LNCaP clone FGC (cell line): ENCODE data around the gene PSTPIP2.

ENCODE experiments used
- DNase-seq: peaks from one replicate; pipeline ENCODE4 v3.0.0-alpha.2; 2011; ENCODE audit warnings: low read depth
- H3K4me3 ChIP-seq: 2 replicates; pipeline ENCODE4 v1.5.1; 2011; ENCODE audit warnings: mild to moderate bottlenecking, low read depth, low read length, control low read depth
- CTCF ChIP-seq: IDR thresholded peaks from 2 replicates; pipeline ENCODE4 v1.5.1; 2012; ENCODE audit warnings: mild to moderate bottlenecking; ENCODE audit not compliant: control insufficient read depth, insufficient read depth; ENCODE audit errors: extremely low read depth

PSTPIP2 gene

DNA sequence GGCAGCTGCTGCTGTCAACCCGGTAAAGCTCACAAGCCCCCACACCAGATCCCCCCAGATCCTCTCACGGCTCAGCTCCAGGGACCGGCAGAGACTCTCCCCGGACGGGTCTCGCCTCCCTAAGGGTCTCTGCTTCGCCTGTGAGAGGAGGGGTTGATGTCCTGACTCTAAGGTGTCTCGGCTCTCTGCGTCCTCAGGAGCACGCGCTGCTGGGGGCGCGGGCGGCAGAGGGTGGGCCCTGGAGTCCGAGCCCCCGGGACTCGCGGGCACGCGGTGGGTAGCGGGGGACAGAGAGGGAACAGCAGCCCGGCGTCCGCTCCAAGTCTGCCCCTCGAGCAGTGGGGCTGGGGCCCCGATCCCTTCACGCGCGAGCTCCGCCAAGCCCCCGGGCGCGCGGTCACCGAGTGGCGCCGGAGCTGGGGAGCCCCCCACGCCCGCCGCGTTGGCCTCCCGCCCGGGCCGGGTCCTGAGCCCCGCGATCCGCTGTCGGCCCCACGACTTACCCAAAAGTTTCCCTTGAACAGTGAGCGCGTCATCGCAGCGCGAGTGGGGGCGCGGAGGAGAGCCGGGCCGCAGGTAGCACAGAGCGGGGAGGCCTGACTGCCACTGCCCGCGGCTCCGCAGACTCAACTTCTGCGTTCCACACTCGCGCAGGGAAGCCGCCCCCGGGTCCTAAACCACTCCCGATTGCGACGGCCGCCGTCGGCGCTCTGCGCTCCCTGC is at the start of gene PSTPIP2:
TSS of gene PSTPIP2 (minus strand) at position 608 of the 723 bp plus-strand sequence. CDS start at position 536, 72 bp downstream.
- no peak for DNase-seq
- 0 out of 2 replicates have a peak, but pooled peaks have one; percentile 2 for TF ChIP-seq CTCF
- H3K4me3 ChIP-seq, result peak within 1 kb of the TSS; percentile 49

GRCh38 chr18:46113751-46114150 is 41.7 kb upstream of the PSTPIP2 start:
- no peak overlapping the region for H3K4me3 ChIP-seq
- no peak for TF ChIP-seq CTCF
- no peak for DNase-seq

GRCh38 chr18:46110406-46110805 is 38.3 kb upstream of the PSTPIP2 start:
- no peak overlapping the region for H3K4me3 ChIP-seq
- no peak for TF ChIP-seq CTCF
- no peak for DNase-seq

DNA sequence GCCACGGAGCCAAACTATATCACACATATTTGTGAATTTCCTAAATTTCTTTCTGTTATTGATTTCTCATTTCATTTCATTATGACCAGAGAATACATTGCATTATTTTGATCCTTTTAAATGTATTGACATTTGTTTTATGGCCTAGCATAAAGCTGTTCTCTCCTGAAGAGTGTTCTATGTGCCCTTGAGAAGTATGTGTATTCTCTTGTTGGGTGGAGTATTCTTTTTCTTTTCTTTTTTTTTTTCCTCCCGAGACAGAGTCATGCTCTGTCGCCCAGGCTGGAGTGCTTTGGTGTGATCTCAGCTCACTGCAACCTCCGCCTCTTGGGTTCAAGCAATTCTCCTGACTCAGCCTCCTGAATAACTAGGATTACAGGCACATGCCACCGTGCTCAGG is 37.3 kb upstream of the PSTPIP2 start:
- no peak for TF ChIP-seq CTCF

GRCh38 chr18:46104128-46104911 is 32.3 kb upstream of the PSTPIP2 start, which contains the start of gene HAUS1:
TSS of gene HAUS1 (plus strand) at chr18:46104385. CDS start at chr18:46104412, 27 bp downstream.
- DNase-seq, result peak; percentile 64
- no peak for TF ChIP-seq CTCF
- peak within 1 kb of the TSS; percentile 93 for H3K4me3 ChIP-seq

More for the DNA sequence above, 37.3 kb upstream of the PSTPIP2 start:
- no peak overlapping the region for H3K4me3 ChIP-seq
- DNase-seq, result no peak

DNA sequence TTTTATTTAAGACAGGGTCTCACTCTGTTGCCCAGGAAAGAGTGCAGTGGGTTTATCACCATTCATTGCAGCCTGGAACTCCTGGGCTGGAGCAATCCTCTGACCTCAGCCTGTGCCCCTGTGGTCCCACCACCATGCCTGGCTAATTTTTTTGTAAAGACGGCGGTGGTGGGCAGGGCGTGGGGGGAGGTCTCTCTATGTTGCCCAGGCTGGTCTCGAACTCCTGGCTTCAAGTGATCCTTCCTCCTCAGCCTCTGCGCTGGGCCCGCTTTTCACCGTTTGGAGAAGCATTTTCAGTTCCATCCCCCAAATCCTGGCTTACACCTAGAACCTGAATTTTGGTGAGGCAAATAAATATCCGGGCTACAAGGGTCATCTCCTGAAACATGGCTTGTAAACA is 27.4 kb upstream of the PSTPIP2 start:
- H3K4me3 ChIP-seq, result no peak overlapping the region
- TF ChIP-seq CTCF, result no peak
- no peak for DNase-seq
